Rectal smooth muscle tissue (tissue), 1 donor: Measurements from ENCODE around the gene TTC34.

Experiments
- H3K27ac ChIP-seq: one replicate; pipeline ENCODE4 v1.7.0; 2013; ENCODE audit warnings: low read depth, low read length, inconsistent platforms
- H3K27me3 ChIP-seq: one replicate; pipeline ENCODE4 v1.7.0; 2013; ENCODE audit warnings: low read length; ENCODE audit not compliant: control insufficient read depth, insufficient read depth
- H3K36me3 ChIP-seq: one replicate; pipeline ENCODE4 v1.7.0; 2013; ENCODE audit warnings: low read length; ENCODE audit not compliant: control insufficient read depth, insufficient read depth
- H3K4me1 ChIP-seq: one replicate; pipeline ENCODE4 v1.7.0; 2013; ENCODE audit warnings: low read length; ENCODE audit not compliant: control insufficient read depth, insufficient read depth
- H3K4me3 ChIP-seq: one replicate; pipeline ENCODE4 v1.7.0; 2013; ENCODE audit warnings: low read length
- H3K9ac ChIP-seq: one replicate; pipeline ENCODE4 v1.7.0; 2013; ENCODE audit warnings: low read length

The TTC34 gene

GRCh38 chr1:2605509-2606395, 195.7 kb downstream of the TTC34 start:
- Histone ChIP-seq H3K27ac (no peak overlapping the region), H3K36me3 (no peaks in the 10 kb centered on the region), H3K27me3 (no peaks in the 10 kb centered on the region), H3K9ac (no peak overlapping the region), H3K4me3 (no peak overlapping the region), H3K4me1 (no peaks in the 10 kb centered on the region)

DNA sequence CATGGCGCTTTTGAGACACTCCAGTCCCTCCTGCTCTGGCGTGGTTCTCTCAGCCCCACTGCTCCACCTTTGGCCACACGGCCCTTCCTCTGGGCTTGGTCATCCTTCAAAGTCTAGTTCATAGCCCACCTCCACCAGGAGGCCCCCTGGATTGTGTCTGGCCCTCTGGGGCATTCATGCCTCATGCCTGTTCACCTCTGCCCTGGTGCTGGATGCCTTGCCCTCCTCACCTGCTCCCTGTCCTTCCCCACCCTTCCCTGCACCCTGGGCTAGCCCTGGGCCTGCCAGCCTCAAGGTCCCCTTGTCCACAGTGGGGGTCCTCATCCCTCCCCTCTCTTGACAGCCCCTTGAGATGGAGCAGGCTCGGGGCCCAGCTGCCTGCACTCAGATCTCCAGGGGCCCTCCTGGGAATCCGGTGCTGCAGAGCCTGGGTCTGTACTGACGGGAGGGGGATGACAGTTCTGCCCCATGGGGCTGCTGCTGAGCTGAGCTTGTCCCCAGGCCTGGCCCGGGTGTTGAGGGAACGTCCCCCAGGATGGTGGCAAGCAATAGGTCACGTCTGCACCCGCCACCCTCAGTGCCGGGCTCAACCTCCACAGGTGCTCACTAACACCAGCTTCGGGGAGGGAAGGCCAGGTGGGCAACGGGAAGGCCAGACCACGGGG, 196.5 kb downstream of the TTC34 start:
- H3K4me3 ChIP-seq: no peak overlapping the region
- H3K27me3 ChIP-seq: no peaks in the 10 kb centered on the region
- no peaks in the 10 kb centered on the region for H3K36me3 ChIP-seq
- no peak overlapping the region for H3K27ac ChIP-seq
- H3K4me1 ChIP-seq: no peaks in the 10 kb centered on the region
- no peak overlapping the region for H3K9ac ChIP-seq

GRCh38 chr1:2604156-2604843, 197.2 kb downstream of the TTC34 start:
- no peak overlapping the region for H3K9ac ChIP-seq
- H3K4me1 ChIP-seq: no peaks in the 10 kb centered on the region
- H3K4me3 ChIP-seq: no peak overlapping the region
- H3K27me3 ChIP-seq: no peaks in the 10 kb centered on the region
- H3K36me3 ChIP-seq: no peaks in the 10 kb centered on the region
- H3K27ac ChIP-seq: no peak overlapping the region

DNA sequence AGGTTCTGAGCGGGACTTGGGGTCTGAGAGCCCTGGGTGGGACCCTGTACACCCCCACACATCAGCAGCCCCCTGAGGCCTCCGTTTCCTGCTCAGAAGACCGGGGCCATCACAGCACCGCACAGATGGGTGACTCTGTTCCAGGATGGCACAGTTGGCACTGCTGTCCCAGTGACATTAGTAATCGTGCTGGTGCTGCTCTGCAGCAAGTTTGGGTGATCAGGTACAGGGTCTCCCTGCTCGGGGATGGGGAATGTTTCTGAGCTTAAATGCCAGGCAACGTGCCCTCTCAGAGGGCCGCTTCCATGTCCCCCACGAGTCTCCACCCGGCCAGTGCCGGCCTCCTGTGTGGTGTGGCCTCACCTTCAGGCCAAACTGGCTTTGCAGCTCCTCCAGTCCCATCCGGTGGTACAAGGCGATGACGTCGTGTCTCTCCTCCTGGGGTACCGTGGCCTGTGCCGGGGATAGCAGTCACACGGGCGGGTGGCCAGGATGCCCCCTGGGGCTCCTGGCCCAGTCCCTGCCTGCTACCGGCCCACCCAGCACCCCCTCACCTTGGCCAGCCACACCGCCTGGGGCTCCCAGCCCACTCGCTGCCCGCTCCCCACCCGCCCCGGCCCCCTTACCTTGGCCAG, 197.9 kb downstream of the TTC34 start:
- no peak overlapping the region for H3K9ac ChIP-seq
- no peaks in the 10 kb centered on the region for H3K4me1 ChIP-seq
- H3K36me3 ChIP-seq: no peaks in the 10 kb centered on the region
- no peak overlapping the region for H3K4me3 ChIP-seq
- no peaks in the 10 kb centered on the region for H3K27me3 ChIP-seq
- no peak overlapping the region for H3K27ac ChIP-seq

DNA sequence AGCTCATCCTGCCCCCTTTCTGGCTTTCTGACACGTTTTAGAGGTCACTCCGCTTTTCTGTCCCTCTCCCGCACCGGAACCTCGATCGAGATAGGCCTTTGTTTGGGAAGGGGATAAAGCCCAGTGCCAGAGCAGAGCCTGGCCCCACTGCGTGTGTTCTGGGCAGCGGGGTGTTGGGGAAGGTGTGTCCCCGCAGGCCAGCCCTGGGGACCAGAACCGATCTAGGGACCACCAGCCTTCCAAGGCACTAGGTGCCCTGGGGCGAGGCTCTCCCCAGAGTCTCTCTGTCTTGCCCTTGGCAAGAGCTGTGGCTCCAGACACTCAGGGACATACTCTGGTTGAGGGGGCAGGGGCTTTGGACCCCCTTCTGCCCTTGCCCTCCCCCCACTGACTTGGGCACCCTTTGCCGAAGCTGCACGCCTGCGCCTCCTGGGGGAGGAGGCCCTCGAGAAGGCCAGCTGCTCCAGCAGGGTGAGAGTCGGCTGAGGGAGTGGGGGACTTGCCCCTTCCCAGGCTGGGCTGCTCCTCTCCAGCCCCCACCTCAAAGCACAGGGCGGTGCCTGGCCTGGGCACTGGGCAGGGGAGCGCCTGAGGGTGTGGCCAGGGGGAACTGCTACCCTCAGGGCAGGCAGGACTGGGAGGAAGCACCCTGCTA, 198.5 kb downstream of the TTC34 start:
- no peaks in the 10 kb centered on the region for H3K4me1 ChIP-seq
- H3K27me3 ChIP-seq: no peaks in the 10 kb centered on the region
- no peak overlapping the region for H3K9ac ChIP-seq
- no peaks in the 10 kb centered on the region for H3K36me3 ChIP-seq
- no peak overlapping the region for H3K27ac ChIP-seq
- H3K4me3 ChIP-seq: no peak overlapping the region

DNA sequence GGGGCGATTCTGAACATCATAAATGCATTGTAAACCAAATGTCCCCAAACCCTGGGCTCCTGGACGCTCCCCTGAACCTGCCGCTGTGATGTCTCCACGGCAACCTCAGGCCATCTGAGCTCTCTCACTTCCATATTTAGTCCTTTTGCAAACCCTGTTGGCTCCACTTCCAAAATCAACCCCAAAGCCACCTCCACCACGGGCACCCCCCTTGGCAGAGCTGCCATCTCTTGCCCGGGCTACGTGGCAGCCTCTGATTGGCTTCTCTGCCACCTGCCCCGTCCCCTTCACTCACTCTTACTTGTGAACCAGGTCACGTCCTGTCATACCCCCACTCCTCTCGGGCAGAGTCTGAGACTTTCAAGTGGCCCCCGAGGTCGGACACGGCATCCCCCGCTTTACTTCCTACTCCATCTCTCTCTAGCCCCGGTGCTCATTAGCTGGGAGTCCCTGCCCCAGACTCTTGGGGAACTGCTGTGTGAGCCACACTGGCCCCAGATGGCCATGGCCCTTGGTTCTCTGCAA, 199.1 kb downstream of the TTC34 start:
- no peaks in the 10 kb centered on the region for H3K4me1 ChIP-seq
- H3K4me3 ChIP-seq: no peak overlapping the region
- H3K9ac ChIP-seq: no peak overlapping the region
- no peak overlapping the region for H3K27ac ChIP-seq
- no peaks in the 10 kb centered on the region for H3K36me3 ChIP-seq
- no peaks in the 10 kb centered on the region for H3K27me3 ChIP-seq

GRCh38 chr1:2601721-2602303, 199.7 kb downstream of the TTC34 start:
- Histone ChIP-seq H3K36me3 (no peaks in the 10 kb centered on the region), H3K27me3 (no peaks in the 10 kb centered on the region), H3K4me3 (no peak overlapping the region), H3K9ac (no peak overlapping the region), H3K27ac (no peak overlapping the region), H3K4me1 (no peaks in the 10 kb centered on the region)

DNA sequence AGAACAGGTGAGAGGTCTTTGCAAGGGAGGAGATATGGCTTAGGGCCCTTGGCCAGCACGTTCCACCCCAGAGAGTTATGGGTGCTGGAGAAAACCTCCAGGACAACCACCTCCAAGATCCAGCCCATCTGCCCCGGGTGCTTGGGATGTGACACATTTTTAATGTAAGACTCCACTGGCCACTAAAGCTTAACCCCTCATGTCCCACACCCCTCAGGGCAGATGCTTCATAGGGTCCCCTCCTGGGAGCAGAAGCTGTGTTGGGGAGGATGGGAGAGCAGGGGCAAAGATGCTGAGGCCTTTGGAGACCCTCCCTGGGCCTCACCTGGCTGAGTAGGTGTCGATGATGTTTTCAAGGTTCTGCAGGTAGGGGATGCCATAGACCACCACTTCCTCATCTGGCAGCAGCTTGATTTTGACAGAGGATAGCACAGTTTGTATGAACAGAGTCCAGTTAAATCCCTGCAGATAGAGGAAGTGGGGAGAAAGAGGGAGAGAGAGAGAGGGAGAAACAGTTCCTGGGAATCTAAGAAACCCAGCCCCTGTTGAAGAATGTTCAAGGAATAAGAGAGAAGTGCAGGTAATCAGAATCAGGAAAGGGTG, 203.1 kb downstream of the TTC34 start:
- H3K36me3 ChIP-seq: no peaks in the 10 kb centered on the region
- H3K4me1 ChIP-seq: no peaks in the 10 kb centered on the region
- H3K4me3 ChIP-seq: no peak overlapping the region
- H3K27me3 ChIP-seq: no peaks in the 10 kb centered on the region
- no peak overlapping the region for H3K9ac ChIP-seq
- no peak overlapping the region for H3K27ac ChIP-seq

GRCh38 chr1:2597441-2598328, 203.8 kb downstream of the TTC34 start:
- no peak overlapping the region for H3K9ac ChIP-seq
- H3K4me1 ChIP-seq: no peaks in the 10 kb centered on the region
- no peaks in the 10 kb centered on the region for H3K27me3 ChIP-seq
- H3K4me3 ChIP-seq: no peak overlapping the region
- no peak overlapping the region for H3K27ac ChIP-seq
- no peaks in the 10 kb centered on the region for H3K36me3 ChIP-seq

- Histone ChIP-seq H3K9ac (no peak overlapping the region), H3K27ac (no peak overlapping the region), H3K36me3 (no peaks in the 10 kb centered on the region), H3K4me1 (no peaks in the 10 kb centered on the region), H3K4me3 (no peak overlapping the region), H3K27me3 (no peaks in the 10 kb centered on the region)
Measured at GRCh38 chr1:2596530-2597333, 204.8 kb downstream of the TTC34 start.
